GM12878 (cell line): ENCODE measurements around the gene NCF4. TPM values are rescaled to one million over a fixed set of nuclear protein-coding genes. Genes with fewer than 3 reads are reported as not detected.

ENCODE experiments used
- ATAC-seq: fragments of 200-7000 bp; cut with Tn5 transposase; 3 replicates; pipeline ENCODE4 v1.9.1; 2020; ENCODE audit warnings: mild to moderate bottlenecking, moderate library complexity
- BruUV-seq: library from RNA; stranded (reverse); fragments of 400-500 nt; replicated peaks from 2 replicates; lab custom pipeline; 2021; lab: Mats Ljungman, UMichigan
- CTCF ChIA-PET: fragments of 300-600 bp; sonication (Branson Sonifier 250); formaldehyde crosslinking; extraction: SDS; loops from one replicate; lab custom pipeline; 2021; ENCODE audit warnings: inconsistent platforms; lab: Yijun Ruan, JAX
- POLR2A ChIA-PET: fragments of 350-600 bp; formaldehyde crosslinking; extraction: SDS; loops from one replicate; lab custom pipeline; 2021; ENCODE audit warnings: inconsistent platforms; lab: Charles Lee
- RAD21 ChIA-PET: fragments of 300-600 bp; sonication (Branson Sonifier 250); formaldehyde crosslinking; loops from one replicate; lab custom pipeline; 2023; ENCODE audit warnings: antibody characterized with exemption; ENCODE audit not compliant: unreplicated experiment; lab: Charles Lee
- SMC1A ChIA-PET: fragments of 300-600 bp; sonication (Branson Sonifier 250); formaldehyde crosslinking; loops from one replicate; lab custom pipeline; 2023; ENCODE audit not compliant: unreplicated experiment, uncharacterized antibody; lab: Charles Lee
- DNase-seq: peaks from one replicate; pipeline ENCODE4 v3.0.0-alpha.2; 2011; ENCODE audit warnings: low read depth, low spot score
- FAIRE-seq: peaks from 3 replicates; lab custom pipeline; 2011; peaks lifted over from hg19 to GRCh38; lab: Jason Lieb, UNC
- H2AFZ ChIP-seq: 2 replicates; pipeline ENCODE4 v1.6.0; 2011; ENCODE audit warnings: low read depth, low read length, control low read depth; ENCODE audit not compliant: control insufficient read depth
- H3K27ac ChIP-seq: 2 replicates; pipeline ENCODE4 v1.5.1; 2011; ENCODE audit warnings: control low read depth; ENCODE audit not compliant: control insufficient read depth, insufficient read depth
- H3K27me3 ChIP-seq, 2 experiments: replicated peaks in 1 of 2; 2 replicates each; pipeline versions ENCODE4 v1.6.0 to v1.6.1; 2011; ENCODE audit warnings: low read length in 1 of 2; ENCODE audit not compliant: control insufficient read depth in 2 of 2, insufficient read depth in 2 of 2
- H3K36me3 ChIP-seq, 2 experiments: 2 replicates each; pipeline ENCODE4 v1.5.1; 2011; ENCODE audit warnings: low read length in 1 of 2; ENCODE audit not compliant: control insufficient read depth in 2 of 2, insufficient read depth in 2 of 2
- H3K4me1 ChIP-seq: 2 replicates; pipeline ENCODE4 v1.6.1; 2011; ENCODE audit warnings: mild to moderate bottlenecking, low read length, moderate library complexity, mixed read lengths; ENCODE audit not compliant: control insufficient read depth, insufficient read depth
- H3K4me2 ChIP-seq: 2 replicates; pipeline ENCODE4 v1.6.0; 2011; ENCODE audit warnings: control low read depth; ENCODE audit not compliant: control insufficient read depth, insufficient read depth
- H3K4me3 ChIP-seq: fragments of 200-600 bp; sonication (generic); 2 replicates; pipeline ENCODE4 v1.5.1; 2016
- H3K79me2 ChIP-seq: 2 replicates; pipeline ENCODE4 v1.6.0; 2011; ENCODE audit warnings: low read length; ENCODE audit not compliant: control insufficient read depth, insufficient read depth
- H3K9ac ChIP-seq: 2 replicates; pipeline ENCODE4 v1.8.0; 2011; ENCODE audit warnings: low read length, control low read depth, mixed read lengths; ENCODE audit not compliant: control insufficient read depth, insufficient read depth
- H3K9me3 ChIP-seq: replicated peaks from 3 replicates; pipeline ENCODE4 v1.5.1; 2011; ENCODE audit warnings: mild to moderate bottlenecking, low read length; ENCODE audit not compliant: control insufficient read depth, insufficient read depth
- H4K20me1 ChIP-seq: 2 replicates; pipeline ENCODE4 v1.6.0; 2011; ENCODE audit not compliant: control insufficient read depth, insufficient read depth
- CBX5 ChIP-seq: sonication (generic); IDR thresholded peaks from 2 replicates; pipeline ENCODE4 v1.6.1; 2016; ENCODE audit warnings: low read depth, moderate library complexity, mild to moderate bottlenecking, inconsistent platforms
- NR2C1 ChIP-seq: fragments of 450-650 bp; IDR thresholded peaks from 2 replicates; pipeline ENCODE4 v1.6.1; 2017; ENCODE audit warnings: antibody characterized with exemption, mild to moderate bottlenecking, moderate library complexity
- NR2C2 ChIP-seq: IDR thresholded peaks from 2 replicates; pipeline ENCODE4 v1.6.1; 2011; ENCODE audit warnings: borderline replicate concordance, low read depth; ENCODE audit not compliant: control insufficient read depth, insufficient read length
- PML ChIP-seq: IDR thresholded peaks from 2 replicates; pipeline ENCODE4 v1.6.1; 2012; ENCODE audit warnings: low read length, inconsistent platforms
- SMAD1 ChIP-seq: fragments of 450-650 bp; IDR thresholded peaks from 2 replicates; pipeline ENCODE4 v1.6.1; 2018; ENCODE audit warnings: mild to moderate bottlenecking, low read depth; ENCODE audit not compliant: partially characterized antibody
- SMAD5 ChIP-seq: IDR thresholded peaks from 2 replicates; pipeline ENCODE4 v1.6.1; 2016; ENCODE audit warnings: antibody characterized with exemption, low read depth
- ZBTB11 ChIP-seq: fragments of 450-650 bp; formaldehyde crosslinking; IDR thresholded peaks from 2 replicates; pipeline ENCODE4 v1.5.0; 2022; ENCODE audit warnings: mild to moderate bottlenecking, missing genetic modification characterization
- ZNF217 ChIP-seq: fragments of 450-650 bp; IDR thresholded peaks from 2 replicates; pipeline ENCODE4 v1.6.1; 2017; ENCODE audit warnings: antibody characterized with exemption, mild to moderate bottlenecking
- ZNF384 ChIP-seq: IDR thresholded peaks from 2 replicates; pipeline ENCODE4 v1.6.1; 2012; ENCODE audit warnings: low read depth, mild to moderate bottlenecking, low read length, improper control_type of control experiment, borderline replicate concordance
- WGBS: methylation state at CpG from one replicate; pipeline ENCODE4 v1.1.6; 2016; ENCODE audit warnings: low lambda C conversion rate; ENCODE audit not compliant: insufficient replicate concordance, insufficient coverage; ENCODE audit errors: missing lambda C conversion rate; 5-methylcytosine and 5-hydroxymethylcytosine counted together
- in situ Hi-C: fragments of 300-500 bp; cut with MboI; formaldehyde crosslinking; loops from 9 replicates; pipeline ENCODE4 v1.14.3; 2018; ENCODE audit warnings: mixed read lengths
- intact Hi-C: fragments of 100-400 bp; cut with micrococcal nuclease; formaldehyde crosslinking; loops from one replicate; pipeline ENCODE4 v1.14.2; 2022; ENCODE audit not compliant: unreplicated experiment
- polyA plus RNA-seq, 11 experiments: library from polyadenylated mRNA; depleted of rRNA in 4 of 11; unstranded in 6 of 11; stranded (reverse) in 5 of 11; fragments of >200 nt; fragmentation: Nextera tagmentation in 4 of 11; fragmentation: Illumina TruSeq in 1 of 11; extraction: Ambion mirVana in 4 of 11; extraction: Trizol in 1 of 11; gene quantifications; 1 replicate in 1 of 11; 2 replicates in 10 of 11; pipeline versions ENCODE4 v1.2.1 to v1.2.3, GENCODE V29; 2011 to 2016; ENCODE audit warnings: inconsistent platforms in 2 of 11, missing spikeins in 2 of 11, low read depth in 1 of 11
- total RNA-seq, 4 experiments: library from RNA; depleted of rRNA in 3 of 4; stranded (reverse); fragments of >200 nt in 3 of 4; fragmentation: Illumina TruSeq in 1 of 4; extraction: Trizol in 1 of 4; gene quantifications; 2 replicates each; pipeline versions ENCODE4 v1.2.1 to v1.2.3, GENCODE V29; 2013 to 2021
- TF ChIP-seq, protein P1 (sequence below): fragments of 450-650 bp; IDR thresholded peaks from 2 replicates; pipeline ENCODE4 v1.6.1; 2016; ENCODE audit warnings: mild to moderate bottlenecking, moderate library complexity, borderline replicate concordance
- TF ChIP-seq, protein P2 (sequence below): fragments of 450-650 bp; formaldehyde crosslinking; IDR thresholded peaks from 2 replicates; pipeline ENCODE4 v1.4.0; 2020; ENCODE audit warnings: mild to moderate bottlenecking, moderate library complexity

Gene NCF4
- total and polyA plus RNA-seq, 10 of the 15 experiments (the other 5 are each of a cell fraction or from before 2014, with no cell fraction given), result 22.9 to 136 (median 72.5) TPM

- Histone ChIP-seq H3K9me3 (peaks cover 8% of the 10 kb centered on the region; the same call in 2 of the 3 replicates), H3K79me2 (no peaks in the 10 kb centered on the region), H3K27me3 (no peaks in the 10 kb centered on the region), H3K27ac (no peak overlapping the region), H2AFZ (no peak overlapping the region), H3K4me2 (no peak overlapping the region), H3K4me3 (no peak overlapping the region), H3K9ac (no peak overlapping the region), H3K4me1 (peaks cover 33% of the 10 kb centered on the region), H4K20me1 (no peaks in the 10 kb centered on the region), H3K36me3 (no peaks in the 10 kb centered on the region)
- intact Hi-C loops, result no loop called here
- ATAC-seq (no peak), DNase-seq (no peak), FAIRE-seq (no peak)
- in situ Hi-C loops, result no loop called here
- POLR2A ChIA-PET, result interaction anchor here (0.9 to 6.1 kb wide), 4 partner anchors 15 to 45 kb away, joined by 3 to 51 read pairs (median 8); partner anchors contain the start of genes CSF2RB and NCF4
- RAD21 ChIA-PET, result interaction anchor here (0.9 to 6.0 kb wide), 6 partner anchors 14 to 223 kb away, joined by 3 to 78 read pairs (median 4); partner anchors contain the start of genes CSF2RB and NCF4
- SMC1A ChIA-PET, result interaction anchor here (0.9 to 7.8 kb wide), 9 partner anchors 11 to 42 kb away, joined by 3 to 72 read pairs (median 6); partner anchors contain the start of genes CSF2RB and NCF4
- CTCF ChIA-PET, result interaction anchor here (1.1 to 3.7 kb wide), 7 partner anchors 11 to 142 kb away, joined by 3 to 26 read pairs (median 12); partner anchors contain the start of genes CSF2RB and NCF4
- WGBS, result 0% methylated on average over 1 of the region's 1 CpG
- no TSS peak for BruUV-seq
- no peak for TF ChIP-seq CBX5
- no peak for TF ChIP-seq ZNF217
- no peak for TF ChIP-seq ZBTB11 (CRISPR knock-in tag)
- no peak for TF ChIP-seq SMAD5
- TF ChIP-seq NR2C1, result no peak
- TF ChIP-seq, protein P1, sequence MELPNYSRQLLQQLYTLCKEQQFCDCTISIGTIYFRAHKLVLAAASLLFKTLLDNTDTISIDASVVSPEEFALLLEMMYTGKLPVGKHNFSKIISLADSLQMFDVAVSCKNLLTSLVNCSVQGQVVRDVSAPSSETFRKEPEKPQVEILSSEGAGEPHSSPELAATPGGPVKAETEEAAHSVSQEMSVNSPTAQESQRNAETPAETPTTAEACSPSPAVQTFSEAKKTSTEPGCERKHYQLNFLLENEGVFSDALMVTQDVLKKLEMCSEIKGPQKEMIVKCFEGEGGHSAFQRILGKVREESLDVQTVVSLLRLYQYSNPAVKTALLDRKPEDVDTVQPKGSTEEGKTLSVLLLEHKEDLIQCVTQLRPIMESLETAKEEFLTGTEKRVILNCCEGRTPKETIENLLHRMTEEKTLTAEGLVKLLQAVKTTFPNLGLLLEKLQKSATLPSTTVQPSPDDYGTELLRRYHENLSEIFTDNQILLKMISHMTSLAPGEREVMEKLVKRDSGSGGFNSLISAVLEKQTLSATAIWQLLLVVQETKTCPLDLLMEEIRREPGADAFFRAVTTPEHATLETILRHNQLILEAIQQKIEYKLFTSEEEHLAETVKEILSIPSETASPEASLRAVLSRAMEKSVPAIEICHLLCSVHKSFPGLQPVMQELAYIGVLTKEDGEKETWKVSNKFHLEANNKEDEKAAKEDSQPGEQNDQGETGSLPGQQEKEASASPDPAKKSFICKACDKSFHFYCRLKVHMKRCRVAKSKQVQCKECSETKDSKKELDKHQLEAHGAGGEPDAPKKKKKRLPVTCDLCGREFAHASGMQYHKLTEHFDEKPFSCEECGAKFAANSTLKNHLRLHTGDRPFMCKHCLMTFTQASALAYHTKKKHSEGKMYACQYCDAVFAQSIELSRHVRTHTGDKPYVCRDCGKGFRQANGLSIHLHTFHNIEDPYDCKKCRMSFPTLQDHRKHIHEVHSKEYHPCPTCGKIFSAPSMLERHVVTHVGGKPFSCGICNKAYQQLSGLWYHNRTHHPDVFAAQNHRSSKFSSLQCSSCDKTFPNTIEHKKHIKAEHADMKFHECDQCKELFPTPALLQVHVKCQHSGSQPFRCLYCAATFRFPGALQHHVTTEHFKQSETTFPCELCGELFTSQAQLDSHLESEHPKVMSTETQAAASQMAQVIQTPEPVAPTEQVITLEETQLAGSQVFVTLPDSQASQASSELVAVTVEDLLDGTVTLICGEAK, result no peak
- TF ChIP-seq SMAD1, result no peak
- no peak for TF ChIP-seq PML
- TF ChIP-seq NR2C2, result no peak
- TF ChIP-seq ZNF384, result no peak
- TF ChIP-seq, protein P2, sequence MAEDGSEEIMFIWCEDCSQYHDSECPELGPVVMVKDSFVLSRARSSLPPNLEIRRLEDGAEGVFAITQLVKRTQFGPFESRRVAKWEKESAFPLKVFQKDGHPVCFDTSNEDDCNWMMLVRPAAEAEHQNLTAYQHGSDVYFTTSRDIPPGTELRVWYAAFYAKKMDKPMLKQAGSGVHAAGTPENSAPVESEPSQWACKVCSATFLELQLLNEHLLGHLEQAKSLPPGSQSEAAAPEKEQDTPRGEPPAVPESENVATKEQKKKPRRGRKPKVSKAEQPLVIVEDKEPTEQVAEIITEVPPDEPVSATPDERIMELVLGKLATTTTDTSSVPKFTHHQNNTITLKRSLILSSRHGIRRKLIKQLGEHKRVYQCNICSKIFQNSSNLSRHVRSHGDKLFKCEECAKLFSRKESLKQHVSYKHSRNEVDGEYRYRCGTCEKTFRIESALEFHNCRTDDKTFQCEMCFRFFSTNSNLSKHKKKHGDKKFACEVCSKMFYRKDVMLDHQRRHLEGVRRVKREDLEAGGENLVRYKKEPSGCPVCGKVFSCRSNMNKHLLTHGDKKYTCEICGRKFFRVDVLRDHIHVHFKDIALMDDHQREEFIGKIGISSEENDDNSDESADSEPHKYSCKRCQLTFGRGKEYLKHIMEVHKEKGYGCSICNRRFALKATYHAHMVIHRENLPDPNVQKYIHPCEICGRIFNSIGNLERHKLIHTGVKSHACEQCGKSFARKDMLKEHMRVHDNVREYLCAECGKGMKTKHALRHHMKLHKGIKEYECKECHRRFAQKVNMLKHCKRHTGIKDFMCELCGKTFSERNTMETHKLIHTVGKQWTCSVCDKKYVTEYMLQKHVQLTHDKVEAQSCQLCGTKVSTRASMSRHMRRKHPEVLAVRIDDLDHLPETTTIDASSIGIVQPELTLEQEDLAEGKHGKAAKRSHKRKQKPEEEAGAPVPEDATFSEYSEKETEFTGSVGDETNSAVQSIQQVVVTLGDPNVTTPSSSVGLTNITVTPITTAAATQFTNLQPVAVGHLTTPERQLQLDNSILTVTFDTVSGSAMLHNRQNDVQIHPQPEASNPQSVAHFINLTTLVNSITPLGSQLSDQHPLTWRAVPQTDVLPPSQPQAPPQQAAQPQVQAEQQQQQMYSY (CRISPR knock-in tag), result no peak
Observed at GRCh38 chr22:36899498-36899897, 38.7 kb downstream of the NCF4 start.
